Measurements from ENCODE around the gene PYROXD2. TPM values are rescaled to one million over a fixed set of nuclear protein-coding genes. Genes with fewer than 3 reads are reported as not detected.

PYROXD2 gene
- polyA plus RNA-seq, 3 donors: 2.7 to 9.9 (median 7.4) TPM

Other genes with a start within 250 kb of the PYROXD2 start
- gene LOXL4, start 147.0 kb downstream of the PYROXD2 start, polyA plus RNA-seq: 1 to 10 TPM; 1.5 to 2.8 (median 2.0) TPM
- 10 to 100 TPM; 23.6 to 45.0 (median 35.8) TPM for gene HPS1, start 31.8 kb upstream of the PYROXD2 start, polyA plus RNA-seq